Activated CD8-positive, alpha-beta T cell treated with anti-CD3 and anti-CD28 coated beads for 36 hours (primary cell): ENCODE measurements around the gene TMEM178B. TPM values are rescaled to one million over a fixed set of nuclear protein-coding genes. Genes with fewer than 3 reads are reported as not detected.

Source experiments
- ATAC-seq: fragments of 200-7000 bp; cut with Tn5 transposase; one replicate; pipeline ENCODE4 v1.10.0; 2021; ENCODE audit warnings: mild to moderate bottlenecking, moderate library complexity
- CTCF ChIA-PET: fragments of 350-600 bp; sonication (Branson Sonifier 250); formaldehyde crosslinking; loops from one replicate; lab custom pipeline; 2021; ENCODE audit warnings: antibody characterized with exemption; lab: Charles Lee
- POLR2A ChIA-PET: fragments of 350-600 bp; sonication (Branson Sonifier 250); formaldehyde crosslinking; loops from one replicate; lab custom pipeline; 2021; ENCODE audit warnings: antibody characterized with exemption; lab: Charles Lee
- DNase-seq: peaks from one replicate; pipeline ENCODE4 v3.0.0-alpha.2; 2020
- H3K27ac Mint-ChIP-seq: one replicate; pipeline ENCODE4 v1.8.0; 2021; ENCODE audit warnings: mild to moderate bottlenecking, mixed read lengths
- H3K27me3 Mint-ChIP-seq: one replicate; pipeline ENCODE4 v1.8.0; 2021; ENCODE audit warnings: mixed read lengths
- H3K36me3 Mint-ChIP-seq: one replicate; pipeline ENCODE4 v1.8.0; 2021; ENCODE audit warnings: low read depth, mixed read lengths
- H3K4me1 Mint-ChIP-seq: one replicate; pipeline ENCODE4 v1.8.0; 2021; ENCODE audit warnings: low read depth, mixed read lengths
- H3K4me3 Mint-ChIP-seq: one replicate; pipeline ENCODE4 v1.8.0; 2021; ENCODE audit warnings: mild to moderate bottlenecking, moderate library complexity, mixed read lengths
- H3K9me3 Mint-ChIP-seq: one replicate; pipeline ENCODE4 v1.8.0; 2021; ENCODE audit warnings: mixed read lengths
- CTCF ChIP-seq: fragments of 200-600 bp; IDR thresholded peaks from one replicate; pipeline ENCODE4 v1.8.0; 2022; ENCODE audit warnings: antibody characterized with exemption, mild to moderate bottlenecking
- intact Hi-C: fragments of 100-400 bp; cut with micrococcal nuclease; formaldehyde crosslinking; loops from one replicate; pipeline ENCODE4 v1.10.0; 2022
- total RNA-seq, 2 experiments: library from RNA; stranded (reverse); gene quantifications; one replicate each; pipeline ENCODE4 v1.2.3, GENCODE V29; 2021

TMEM178B gene
- total RNA-seq, 2 experiments from 2014 or later, result 0.34 to 1.1 TPM

GRCh38 chr7:141132671-141133070 is 58.8 kb downstream of the TMEM178B start:
- Mint-ChIP-seq H3K27ac (no peak overlapping the region), H3K9me3 (peaks cover 10% of the 10 kb centered on the region), H3K27me3 (peaks cover 7% of the 10 kb centered on the region), H3K4me3 (no peak overlapping the region), H3K36me3 (no peaks in the 10 kb centered on the region), H3K4me1 (no peaks in the 10 kb centered on the region)
- no peak for ATAC-seq
- no peak for DNase-seq
- intact Hi-C loops, result no loop called here
- ChIA-PET POLR2A (no interaction called here), CTCF (no interaction called here)
- no peak for TF ChIP-seq CTCF

- H3K27ac Mint-ChIP-seq, result no peak overlapping the region
- CTCF ChIA-PET, result no interaction called here
Measured at GRCh38 chr7:141133646-141134045, 59.8 kb downstream of the TMEM178B start.

GRCh38 chr7:141142058-141142457 is 68.2 kb downstream of the TMEM178B start:
- peaks cover 2% of the 10 kb centered on the region for H3K27me3 Mint-ChIP-seq
- H3K27ac Mint-ChIP-seq, result no peak overlapping the region
- ATAC-seq (no peak), DNase-seq (no peak)
- no peaks in the 10 kb centered on the region for H3K9me3 Mint-ChIP-seq
- TF ChIP-seq CTCF, result no peak
- H3K4me1 Mint-ChIP-seq, result no peaks in the 10 kb centered on the region
- no peaks in the 10 kb centered on the region for H3K36me3 Mint-ChIP-seq
- no peak overlapping the region for H3K4me3 Mint-ChIP-seq
- ChIA-PET POLR2A (no interaction called here), CTCF (no interaction called here)
- intact Hi-C loops, result no loop called here

More at GRCh38 chr7:141133646-141134045, 59.8 kb downstream of the TMEM178B start:
- DNase-seq (no peak), ATAC-seq (no peak)
- no peak overlapping the region for H3K4me3 Mint-ChIP-seq
- peaks cover 7% of the 10 kb centered on the region for H3K27me3 Mint-ChIP-seq
- H3K36me3 Mint-ChIP-seq, result no peaks in the 10 kb centered on the region
- intact Hi-C loops, result no loop called here
- peaks cover 10% of the 10 kb centered on the region for H3K9me3 Mint-ChIP-seq
- POLR2A ChIA-PET, result no interaction called here
- no peak for TF ChIP-seq CTCF
- no peaks in the 10 kb centered on the region for H3K4me1 Mint-ChIP-seq

- H3K4me1 Mint-ChIP-seq, result no peaks in the 10 kb centered on the region
- ChIA-PET CTCF (no interaction called here), POLR2A (interaction anchor here (0.7 kb wide), 1 partner anchor 10 kb away, joined by 4 read pairs; no protein-coding TSS in a partner anchor)
- no peak overlapping the region for H3K27ac Mint-ChIP-seq
- H3K9me3 Mint-ChIP-seq, result no peaks in the 10 kb centered on the region
- intact Hi-C loops, result no loop called here
- no peak for DNase-seq
- no peak for TF ChIP-seq CTCF
- H3K36me3 Mint-ChIP-seq, result no peaks in the 10 kb centered on the region
- ATAC-seq, result no peak
- H3K27me3 Mint-ChIP-seq, result peaks cover 2% of the 10 kb centered on the region
- H3K4me3 Mint-ChIP-seq, result no peak overlapping the region
Measured at GRCh38 chr7:141144921-141145629, 71.2 kb downstream of the TMEM178B start.

DNA sequence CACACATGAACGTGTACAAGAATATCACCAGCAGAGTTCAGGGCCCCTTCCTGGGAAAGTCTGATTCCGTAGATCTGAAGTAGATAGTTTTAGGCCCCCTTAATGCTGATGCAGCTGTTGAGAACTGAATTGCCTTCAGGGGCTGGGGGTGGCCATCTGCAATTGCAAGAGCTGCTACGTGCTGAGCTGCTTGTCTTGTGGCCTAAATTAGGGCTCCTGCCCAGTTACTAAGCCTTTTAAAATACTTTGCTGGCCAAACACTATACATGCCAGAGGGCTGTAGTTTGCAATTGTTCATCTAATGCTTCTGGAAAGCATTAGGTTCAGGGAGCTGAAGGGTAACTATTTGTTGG is 71.7 kb downstream of the TMEM178B start:
- ChIA-PET POLR2A (no interaction called here), CTCF (no interaction called here)
- DNase-seq (no peak), ATAC-seq (no peak)
- H3K27ac Mint-ChIP-seq, result no peak overlapping the region
- intact Hi-C loops, result no loop called here
- H3K4me1 Mint-ChIP-seq, result no peaks in the 10 kb centered on the region
- H3K36me3 Mint-ChIP-seq, result no peaks in the 10 kb centered on the region
- TF ChIP-seq CTCF, result no peak
- peaks cover 2% of the 10 kb centered on the region for H3K27me3 Mint-ChIP-seq
- H3K9me3 Mint-ChIP-seq, result no peaks in the 10 kb centered on the region
- no peak overlapping the region for H3K4me3 Mint-ChIP-seq
